Liver (tissue), 9 donors: ENCODE data around the gene FAM83B. TPM values are rescaled to one million over a fixed set of nuclear protein-coding genes. Genes with fewer than 3 reads are reported as not detected.

Experiments used
- DNase-seq: peaks from one replicate; pipeline ENCODE4 v3.0.0-alpha.2; 2017; ENCODE audit warnings: low spot score
- H3K27ac ChIP-seq, 2 donors: one replicate each; pipeline ENCODE4 v1.7.0; 2013; ENCODE audit warnings: inconsistent platforms in 2 of 2, low read length in 2 of 2, control low read depth in 1 of 2, low read depth in 1 of 2, mild to moderate bottlenecking in 1 of 2
- H3K27me3 ChIP-seq, 4 donors: one replicate each; pipeline versions ENCODE4 v1.6.1 to v1.7.0; 2013; ENCODE audit warnings: low read length in 3 of 4, inconsistent platforms in 1 of 4, mild to moderate bottlenecking in 1 of 4, moderate library complexity in 1 of 4; ENCODE audit not compliant: control insufficient read depth in 4 of 4, insufficient read depth in 4 of 4
- H3K36me3 ChIP-seq, 4 donors: one replicate each; pipeline versions ENCODE4 v1.6.1 to v1.7.0; 2013; ENCODE audit warnings: low read length in 3 of 4, mild to moderate bottlenecking in 3 of 4, low read depth in 1 of 4, moderate library complexity in 1 of 4; ENCODE audit not compliant: control insufficient read depth in 4 of 4, insufficient read depth in 3 of 4
- H3K4me1 ChIP-seq, 4 donors: one replicate each; pipeline versions ENCODE4 v1.6.1 to v1.7.0; 2013; ENCODE audit warnings: low read length in 3 of 4, mild to moderate bottlenecking in 3 of 4, moderate library complexity in 1 of 4; ENCODE audit not compliant: control insufficient read depth in 4 of 4, insufficient read depth in 4 of 4
- H3K4me3 ChIP-seq, 3 donors: one replicate each; pipeline versions ENCODE4 v1.6.1 to v1.7.0; 2013; ENCODE audit warnings: low read length in 3 of 3, control low read depth in 1 of 3, low read depth in 1 of 3, mild to moderate bottlenecking in 1 of 3
- H3K9ac ChIP-seq, 2 donors: one replicate each; pipeline ENCODE4 v1.7.0; 2013; ENCODE audit warnings: low read length in 2 of 2, mild to moderate bottlenecking in 2 of 2, moderate library complexity in 2 of 2, control low read depth in 1 of 2, low read depth in 1 of 2
- H3K9me3 ChIP-seq, 4 donors: one replicate each; pipeline versions ENCODE4 v1.6.1 to v1.7.0; 2013; ENCODE audit warnings: low read length in 3 of 4; ENCODE audit not compliant: control insufficient read depth in 4 of 4
- EGR1 ChIP-seq, 2 donors: IDR thresholded peaks; 2 replicates each; pipeline ENCODE4 v1.6.1; 2016 to 2018; ENCODE audit warnings: antibody characterized with exemption in 2 of 2, low read depth in 2 of 2
- FOXA1 ChIP-seq: IDR thresholded peaks from 2 replicates; pipeline ENCODE4 v1.6.1; 2016; ENCODE audit warnings: antibody characterized with exemption
- GABPA ChIP-seq, 2 donors: IDR thresholded peaks in 1 of 2; conservative IDR thresholded peaks in 1 of 2; 2 replicates each; pipeline ENCODE4 v1.6.1; 2016; ENCODE audit warnings: antibody characterized with exemption in 2 of 2, mild to moderate bottlenecking in 1 of 2, moderate library complexity in 1 of 2
- HNF4A ChIP-seq, 2 donors: conservative IDR thresholded peaks; 2 replicates each; pipeline ENCODE4 v1.6.1; 2016; ENCODE audit warnings: antibody characterized with exemption in 2 of 2, mild to moderate bottlenecking in 2 of 2
- HNF4G ChIP-seq: IDR thresholded peaks from 2 replicates; pipeline ENCODE4 v1.6.1; 2016; ENCODE audit warnings: antibody characterized with exemption
- JUND ChIP-seq, 2 donors: IDR thresholded peaks; 2 replicates each; pipeline ENCODE4 v1.6.1; 2016; ENCODE audit warnings: antibody characterized with exemption in 2 of 2
- NR2F2 ChIP-seq: IDR thresholded peaks from 2 replicates; pipeline ENCODE4 v1.6.1; 2016; ENCODE audit warnings: antibody characterized with exemption
- RAD21 ChIP-seq, 2 donors: IDR thresholded peaks; 2 replicates each; pipeline ENCODE4 v1.6.1; 2016; ENCODE audit warnings: antibody characterized with exemption in 2 of 2, mild to moderate bottlenecking in 2 of 2
- RXRA ChIP-seq, 2 donors: IDR thresholded peaks; 2 replicates each; pipeline ENCODE4 v1.6.1; 2017 to 2018; ENCODE audit warnings: antibody characterized with exemption in 2 of 2, mild to moderate bottlenecking in 1 of 2
- SP1 ChIP-seq: IDR thresholded peaks from 2 replicates; pipeline ENCODE4 v1.6.1; 2018; ENCODE audit warnings: antibody characterized with exemption, mild to moderate bottlenecking
- TAF1 ChIP-seq: conservative IDR thresholded peaks from 2 replicates; pipeline ENCODE4 v1.6.1; 2016; ENCODE audit warnings: antibody characterized with exemption, mild to moderate bottlenecking
- YY1 ChIP-seq: IDR thresholded peaks from 2 replicates; pipeline ENCODE4 v1.6.1; 2016; ENCODE audit warnings: antibody characterized with exemption, mild to moderate bottlenecking
- WGBS: extraction: QIAGEN DNeasy Blood & Tissue Kit; methylation state at CpG from one replicate; pipeline ENCODE4 v1.1.7; 2013; 5-methylcytosine and 5-hydroxymethylcytosine counted together
- polyA plus RNA-seq, 2 donors: library from polyadenylated mRNA; stranded (reverse) in 1 of 2; unstranded in 1 of 2; fragments of 200-250 nt in 1 of 2; fragments of >200 nt in 1 of 2; fragmentation: Nextera tagmentation in 1 of 2; extraction: Ambion mirVana in 1 of 2; gene quantifications; one replicate each; pipeline versions ENCODE4 v1.2.1 to v1.2.3, GENCODE V29; 2013 to 2015
- total RNA-seq, 2 donors: library from RNA; depleted of rRNA; stranded (reverse); fragments of >200 nt; gene quantifications; one replicate each; pipeline ENCODE4 v1.2.3, GENCODE V29; 2014
- TF ChIP-seq, protein P1 (sequence below): IDR thresholded peaks from 2 replicates; pipeline ENCODE4 v1.6.1; 2016; ENCODE audit warnings: antibody characterized with exemption
- TF ChIP-seq, protein P2 (sequence below): fragments of 150-350 bp; IDR thresholded peaks from 2 replicates; pipeline ENCODE4 v1.5.1; 2017; ENCODE audit warnings: improper control_type of control experiment, low read depth, low read length; ENCODE audit not compliant: missing input control
- TF ChIP-seq, protein P3 (sequence below): IDR thresholded peaks from 2 replicates; pipeline ENCODE4 v1.6.1; 2016; ENCODE audit warnings: antibody characterized with exemption
- TF ChIP-seq, protein P4 (sequence below): IDR thresholded peaks from 2 replicates; pipeline ENCODE4 v1.6.1; 2016; ENCODE audit warnings: antibody characterized with exemption
- donor health status: healthy.
- donor health status: healthy.
- donor health status: healthy.
- donor health status: healthy.
- donor health status: healthy.

Gene FAM83B
- total and polyA plus RNA-seq, 4 donors: 0.07 to 0.50 (median 0.16) TPM

DNA sequence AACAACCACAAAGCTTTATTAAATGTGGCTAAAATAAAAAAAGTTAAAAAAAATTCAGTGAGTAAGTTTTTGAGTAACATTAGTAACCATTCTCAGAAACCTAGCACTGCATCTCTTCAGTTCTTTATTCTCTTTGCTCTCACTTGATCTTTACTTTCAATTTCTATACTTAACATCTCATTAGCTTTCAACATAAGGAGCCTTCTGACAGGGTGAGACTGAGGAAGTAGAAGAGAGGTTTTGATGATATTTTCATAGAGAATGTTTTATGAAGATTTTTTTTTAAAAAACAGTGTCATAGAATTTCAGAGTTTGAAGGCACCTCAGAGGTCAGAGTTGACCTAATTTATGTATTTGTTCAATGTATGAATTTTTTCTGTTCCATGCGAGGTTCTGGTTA lies 60.8 kb downstream of the FAM83B start:
- Histone ChIP-seq H3K4me3 (no peak overlapping the region), H3K9ac (no peak overlapping the region), H3K9me3 (no peaks in the 10 kb centered on the region), H3K27ac (no peak overlapping the region), H3K36me3 (no peaks in the 10 kb centered on the region), H3K27me3 (peaks cover 0 to 4% (median 0%) of the 10 kb centered on the region in 4 donors), H3K4me1 (no peaks in the 10 kb centered on the region)
- no peak for DNase-seq
- no peak for TF ChIP-seq HNF4G
- no peak for TF ChIP-seq RXRA (IDR thresholded peaks at IDR 0.05)
- no peak for TF ChIP-seq HNF4A (conservative IDR thresholded peaks at IDR 0.05)
- no peak for TF ChIP-seq JUND (IDR thresholded peaks at IDR 0.05)
- TF ChIP-seq, protein P1, sequence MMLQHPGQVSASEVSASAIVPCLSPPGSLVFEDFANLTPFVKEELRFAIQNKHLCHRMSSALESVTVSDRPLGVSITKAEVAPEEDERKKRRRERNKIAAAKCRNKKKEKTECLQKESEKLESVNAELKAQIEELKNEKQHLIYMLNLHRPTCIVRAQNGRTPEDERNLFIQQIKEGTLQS: no peak
- WGBS: 72% methylated on average over 1 of the region's 1 CpG

DNA sequence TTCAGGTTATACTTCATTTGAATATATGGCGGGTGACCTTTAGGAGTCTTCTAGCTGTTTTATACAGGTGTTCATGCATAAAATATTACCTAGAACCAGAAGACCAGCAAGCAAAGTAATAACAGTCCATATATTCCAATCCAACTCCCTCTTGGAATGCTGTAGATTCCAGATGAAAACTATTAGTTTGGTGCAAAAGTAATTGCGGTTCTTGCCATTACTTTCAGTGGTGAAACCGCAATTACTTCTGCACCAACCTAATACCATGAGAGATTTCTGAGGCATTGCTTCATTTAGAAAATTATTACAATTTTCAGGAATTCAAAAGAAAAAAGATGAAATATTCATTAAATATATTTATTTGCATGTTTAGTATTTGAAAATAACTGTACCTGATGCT lies 62.6 kb downstream of the FAM83B start:
- TF ChIP-seq, protein P2, sequence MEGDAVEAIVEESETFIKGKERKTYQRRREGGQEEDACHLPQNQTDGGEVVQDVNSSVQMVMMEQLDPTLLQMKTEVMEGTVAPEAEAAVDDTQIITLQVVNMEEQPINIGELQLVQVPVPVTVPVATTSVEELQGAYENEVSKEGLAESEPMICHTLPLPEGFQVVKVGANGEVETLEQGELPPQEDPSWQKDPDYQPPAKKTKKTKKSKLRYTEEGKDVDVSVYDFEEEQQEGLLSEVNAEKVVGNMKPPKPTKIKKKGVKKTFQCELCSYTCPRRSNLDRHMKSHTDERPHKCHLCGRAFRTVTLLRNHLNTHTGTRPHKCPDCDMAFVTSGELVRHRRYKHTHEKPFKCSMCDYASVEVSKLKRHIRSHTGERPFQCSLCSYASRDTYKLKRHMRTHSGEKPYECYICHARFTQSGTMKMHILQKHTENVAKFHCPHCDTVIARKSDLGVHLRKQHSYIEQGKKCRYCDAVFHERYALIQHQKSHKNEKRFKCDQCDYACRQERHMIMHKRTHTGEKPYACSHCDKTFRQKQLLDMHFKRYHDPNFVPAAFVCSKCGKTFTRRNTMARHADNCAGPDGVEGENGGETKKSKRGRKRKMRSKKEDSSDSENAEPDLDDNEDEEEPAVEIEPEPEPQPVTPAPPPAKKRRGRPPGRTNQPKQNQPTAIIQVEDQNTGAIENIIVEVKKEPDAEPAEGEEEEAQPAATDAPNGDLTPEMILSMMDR: no peak
- TF ChIP-seq RAD21 (IDR thresholded peaks at IDR 0.05): no peak
- TF ChIP-seq FOXA1: no peak
- TF ChIP-seq SP1: no peak
- TF ChIP-seq, protein P3, sequence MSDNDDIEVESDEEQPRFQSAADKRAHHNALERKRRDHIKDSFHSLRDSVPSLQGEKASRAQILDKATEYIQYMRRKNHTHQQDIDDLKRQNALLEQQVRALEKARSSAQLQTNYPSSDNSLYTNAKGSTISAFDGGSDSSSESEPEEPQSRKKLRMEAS: no peak
- TF ChIP-seq, protein P4, sequence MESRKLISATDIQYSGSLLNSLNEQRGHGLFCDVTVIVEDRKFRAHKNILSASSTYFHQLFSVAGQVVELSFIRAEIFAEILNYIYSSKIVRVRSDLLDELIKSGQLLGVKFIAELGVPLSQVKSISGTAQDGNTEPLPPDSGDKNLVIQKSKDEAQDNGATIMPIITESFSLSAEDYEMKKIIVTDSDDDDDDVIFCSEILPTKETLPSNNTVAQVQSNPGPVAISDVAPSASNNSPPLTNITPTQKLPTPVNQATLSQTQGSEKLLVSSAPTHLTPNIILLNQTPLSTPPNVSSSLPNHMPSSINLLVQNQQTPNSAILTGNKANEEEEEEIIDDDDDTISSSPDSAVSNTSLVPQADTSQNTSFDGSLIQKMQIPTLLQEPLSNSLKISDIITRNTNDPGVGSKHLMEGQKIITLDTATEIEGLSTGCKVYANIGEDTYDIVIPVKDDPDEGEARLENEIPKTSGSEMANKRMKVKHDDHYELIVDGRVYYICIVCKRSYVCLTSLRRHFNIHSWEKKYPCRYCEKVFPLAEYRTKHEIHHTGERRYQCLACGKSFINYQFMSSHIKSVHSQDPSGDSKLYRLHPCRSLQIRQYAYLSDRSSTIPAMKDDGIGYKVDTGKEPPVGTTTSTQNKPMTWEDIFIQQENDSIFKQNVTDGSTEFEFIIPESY: no peak
- TF ChIP-seq EGR1 (IDR thresholded peaks at IDR 0.05; ENCODE audit: low read depth in 2 of 2): no peak
- no peak for TF ChIP-seq YY1
- TF ChIP-seq JUND (IDR thresholded peaks at IDR 0.05): no peak
- WGBS: 94% methylated on average over 3 of the region's 3 CpGs
- no peaks in the 10 kb centered on the region for H3K9me3 ChIP-seq
- no peak overlapping the region for H3K27ac ChIP-seq
- peaks cover 0 to 2% (median 0%) of the 10 kb centered on the region in 4 donors for H3K27me3 ChIP-seq
- no peak overlapping the region for H3K9ac ChIP-seq
- DNase-seq: no peak
- no peaks in the 10 kb centered on the region for H3K36me3 ChIP-seq
- H3K4me3 ChIP-seq: no peak overlapping the region
- no peaks in the 10 kb centered on the region for H3K4me1 ChIP-seq

DNA sequence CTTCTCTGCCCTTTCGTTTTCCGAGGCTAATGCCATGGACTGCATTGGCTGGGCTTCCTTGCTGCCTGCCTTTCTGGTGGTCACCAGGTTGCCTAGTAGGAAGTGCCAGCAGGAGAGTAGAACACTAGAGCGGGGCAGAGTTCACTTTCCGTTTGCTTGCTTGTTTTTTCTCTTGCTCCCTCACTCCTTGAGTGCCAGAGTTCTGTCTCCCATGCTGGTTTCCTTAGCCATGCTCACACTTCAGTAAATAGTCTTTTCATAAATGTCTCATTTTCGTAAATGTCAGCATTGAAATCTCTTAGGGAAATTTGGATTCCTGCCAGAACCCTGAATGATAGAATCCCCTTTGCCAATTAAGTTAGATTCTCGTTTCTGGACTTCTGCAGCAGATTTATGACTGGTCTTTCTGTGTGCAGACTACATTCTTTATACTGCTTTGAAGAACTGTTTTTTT lies 63.9 kb downstream of the FAM83B start:
- Histone ChIP-seq H3K9ac (no peak overlapping the region), H3K4me3 (no peak overlapping the region), H3K9me3 (no peaks in the 10 kb centered on the region), H3K27ac (no peak overlapping the region), H3K27me3 (peaks cover 0 to 2% (median 0%) of the 10 kb centered on the region in 4 donors), H3K4me1 (no peaks in the 10 kb centered on the region), H3K36me3 (no peaks in the 10 kb centered on the region)
- 63% methylated on average over 6 of the region's 6 CpGs for WGBS
- DNase-seq: no peak
- TF ChIP-seq RAD21 (IDR thresholded peaks at IDR 0.05) (no peak), FOXA1 (no peak), TAF1 (no peak), NR2F2 (no peak), RXRA (IDR thresholded peaks at IDR 0.05) (no peak), GABPA (IDR thresholded peaks at IDR 0.05 in 1 of 2, conservative IDR thresholded peaks at IDR 0.05 in 1 of 2) (no peak), HNF4A (conservative IDR thresholded peaks at IDR 0.05) (no peak)
- TF ChIP-seq, protein P1: no peak
- TF ChIP-seq, protein P2: no peak
